DOHH2 (cell line): ENCODE measurements around the gene TSNAX.

Experiments used
- H3F3A ChIP-seq: fragments of 200-600 bp; sonication (generic), shearing (Covaris generic); 2 replicates; pipeline ENCODE4 v1.6.0; 2016; ENCODE audit warnings: antibody characterized with exemption, mild to moderate bottlenecking; ENCODE audit not compliant: control insufficient read depth, insufficient read depth
- H3K27ac ChIP-seq: fragments of 200-600 bp; sonication (generic); 2 replicates; pipeline ENCODE4 v1.5.1; 2014; ENCODE audit warnings: low read depth, mild to moderate bottlenecking, low read length, moderate library complexity
- H3K27me3 ChIP-seq: fragments of 200-600 bp; sonication (generic); 2 replicates; pipeline ENCODE4 v1.6.1; 2014; ENCODE audit warnings: mild to moderate bottlenecking, low read length, mixed read lengths; ENCODE audit not compliant: control insufficient read depth
- H3K36me3 ChIP-seq: fragments of 200-600 bp; sonication (generic); 2 replicates; pipeline ENCODE4 v1.6.1; 2014; ENCODE audit warnings: mild to moderate bottlenecking, low read length, moderate library complexity, mixed read lengths; ENCODE audit not compliant: control insufficient read depth
- H3K4me1 ChIP-seq: fragments of 200-600 bp; sonication (generic); 2 replicates; pipeline ENCODE4 v1.6.1; 2014; ENCODE audit warnings: mild to moderate bottlenecking, low read length, mixed read lengths; ENCODE audit not compliant: control insufficient read depth
- H3K4me2 ChIP-seq: fragments of 200-600 bp; sonication (generic); 2 replicates; pipeline ENCODE4 v1.6.0; 2014; ENCODE audit warnings: mild to moderate bottlenecking, low read length, moderate library complexity
- H3K4me3 ChIP-seq: fragments of 200-600 bp; sonication (generic); 2 replicates; pipeline ENCODE4 v1.5.1; 2014; ENCODE audit warnings: mild to moderate bottlenecking, low read length, mixed read lengths
- H3K79me2 ChIP-seq: fragments of 200-600 bp; sonication (generic); 2 replicates; pipeline ENCODE4 v1.6.1; 2014; ENCODE audit warnings: mild to moderate bottlenecking, low read length, mixed read lengths; ENCODE audit not compliant: control insufficient read depth
- H3K9me2 ChIP-seq: fragments of 200-600 bp; sonication (generic); replicated peaks from 2 replicates; pipeline ENCODE4 v1.6.1; 2014; ENCODE audit warnings: mild to moderate bottlenecking, low read length, mixed read lengths; ENCODE audit not compliant: control insufficient read depth
- H3K9me3 ChIP-seq: fragments of 200-600 bp; sonication (generic); 2 replicates; pipeline ENCODE4 v1.6.1; 2014; ENCODE audit warnings: antibody characterized with exemption, low read length, mixed read lengths; ENCODE audit not compliant: control insufficient read depth, insufficient read depth
- H4K20me1 ChIP-seq: fragments of 200-600 bp; sonication (generic); 2 replicates; pipeline ENCODE4 v1.6.0; 2014; ENCODE audit warnings: low read depth, mild to moderate bottlenecking, antibody characterized with exemption, low read length, moderate library complexity; ENCODE audit not compliant: control insufficient read depth, insufficient read depth
- CTCF ChIP-seq: fragments of 200-600 bp; sonication (generic); IDR thresholded peaks from one replicate; pipeline ENCODE4 v1.5.1; 2014; ENCODE audit warnings: antibody characterized with exemption, mild to moderate bottlenecking, low read depth, low read length; ENCODE audit not compliant: poor library complexity, severe bottlenecking
- EZH2phosphoT487 ChIP-seq: fragments of 200-600 bp; sonication (generic); IDR thresholded peaks from 2 replicates; pipeline ENCODE4 v1.6.1; 2017; ENCODE audit warnings: borderline replicate concordance, mild to moderate bottlenecking, antibody characterized with exemption, low read length, moderate library complexity, mixed read lengths

The TSNAX gene

DNA sequence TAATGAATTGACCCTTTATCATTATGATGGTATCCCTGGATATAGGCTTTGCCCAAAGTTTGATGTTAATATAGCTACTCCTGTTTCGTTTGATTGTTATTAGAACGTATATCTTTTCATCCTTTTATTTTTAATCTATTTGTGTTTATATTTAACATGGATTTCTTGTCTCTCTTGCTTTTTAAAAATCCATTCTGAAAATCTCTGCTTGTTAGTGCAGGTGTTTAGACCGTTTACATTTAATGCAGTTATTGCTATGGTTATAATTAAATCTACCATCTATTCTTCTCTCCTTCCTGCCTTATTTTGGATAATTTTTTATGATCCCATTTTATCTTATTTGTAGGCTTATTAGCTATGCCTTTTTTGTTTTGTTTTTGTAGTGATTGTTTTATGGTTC is 12.4 kb downstream of the TSNAX start:
- TF ChIP-seq EZH2phosphoT487: no peak
- no peak for TF ChIP-seq CTCF
- Histone ChIP-seq H4K20me1 (no peaks in the 10 kb centered on the region), H3K9me2 (no peaks in the 10 kb centered on the region), H3F3A (no peaks in the 10 kb centered on the region), H3K4me1 (no peaks in the 10 kb centered on the region), H3K4me2 (no peak overlapping the region), H3K79me2 (peaks cover 12% of the 10 kb centered on the region), H3K27me3 (no peaks in the 10 kb centered on the region), H3K36me3 (peaks cover 78% of the 10 kb centered on the region), H3K9me3 (peaks cover 9% of the 10 kb centered on the region; the same call in 1 of the 2 replicates), H3K4me3 (no peak overlapping the region), H3K27ac (no peak overlapping the region)

- H3K27me3 ChIP-seq: no peaks in the 10 kb centered on the region
- no peak overlapping the region for H3K4me2 ChIP-seq
- TF ChIP-seq EZH2phosphoT487 (no peak), CTCF (no peak)
- H3K36me3 ChIP-seq: peaks cover 68% of the 10 kb centered on the region
- H3F3A ChIP-seq: no peaks in the 10 kb centered on the region
- no peaks in the 10 kb centered on the region for H3K9me2 ChIP-seq
- H4K20me1 ChIP-seq: no peaks in the 10 kb centered on the region
- H3K79me2 ChIP-seq: peaks cover 8% of the 10 kb centered on the region
- peaks cover 9% of the 10 kb centered on the region; the same call in 1 of the 2 replicates for H3K9me3 ChIP-seq
- H3K4me1 ChIP-seq: no peaks in the 10 kb centered on the region
- no peak overlapping the region for H3K27ac ChIP-seq
- no peak overlapping the region for H3K4me3 ChIP-seq
Observed at GRCh38 chr1:231541842-231542241, 13.4 kb downstream of the TSNAX start.

DNA sequence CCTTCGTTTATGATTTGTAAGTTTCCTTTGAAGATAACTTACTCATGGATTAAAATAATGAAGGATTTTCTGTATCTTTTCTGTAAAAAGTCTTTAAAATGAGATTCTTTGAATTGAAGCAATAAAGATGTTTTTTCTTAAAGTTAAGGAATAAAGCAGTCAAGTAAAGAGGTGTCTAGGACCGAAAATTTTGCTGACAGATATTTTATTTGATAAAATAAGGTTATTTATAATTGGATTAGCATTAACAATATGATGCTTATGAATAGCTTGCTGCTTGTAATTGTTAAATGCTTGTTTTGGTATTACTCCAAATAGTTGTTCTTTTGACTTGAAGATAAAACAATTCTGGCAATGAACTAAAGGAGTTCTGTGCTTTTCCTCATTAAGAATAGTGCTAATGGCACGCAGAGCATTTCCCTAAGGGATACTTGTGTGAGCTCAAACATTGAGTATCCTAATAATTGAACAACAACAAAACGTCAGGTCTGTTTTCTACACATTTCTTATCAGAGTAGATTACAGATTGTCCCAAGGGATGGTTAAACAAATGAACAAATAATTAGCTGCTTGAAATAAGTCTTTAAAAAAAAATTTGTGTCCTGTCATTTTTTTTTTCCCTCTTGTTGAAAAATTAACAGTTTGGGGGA is 16.6 kb downstream of the TSNAX start:
- no peak overlapping the region for H3K4me2 ChIP-seq
- peaks cover 9% of the 10 kb centered on the region; the same call in 1 of the 2 replicates for H3K9me3 ChIP-seq
- peaks cover 42% of the 10 kb centered on the region for H3K36me3 ChIP-seq
- no peaks in the 10 kb centered on the region for H3K9me2 ChIP-seq
- no peaks in the 10 kb centered on the region for H3F3A ChIP-seq
- H3K27ac ChIP-seq: no peak overlapping the region
- no peaks in the 10 kb centered on the region for H3K4me1 ChIP-seq
- H4K20me1 ChIP-seq: no peaks in the 10 kb centered on the region
- no peaks in the 10 kb centered on the region for H3K27me3 ChIP-seq
- TF ChIP-seq CTCF (no peak), EZH2phosphoT487 (no peak)
- H3K4me3 ChIP-seq: no peak overlapping the region
- peaks cover 6% of the 10 kb centered on the region for H3K79me2 ChIP-seq
